Ovary (tissue), 9 donors: Measurements from ENCODE around the gene LHCGR. TPM values are rescaled to one million over a fixed set of nuclear protein-coding genes. Genes with fewer than 3 reads are reported as not detected.

Source experiments
- DNase-seq, 5 donors: peaks; one replicate each; pipeline ENCODE4 v3.0.0-alpha.2; 2019 to 2020
- H3K27ac ChIP-seq, 2 donors: fragments of 200-600 bp; one replicate each; pipeline versions ENCODE4 v1.5.1 to v1.8.0; 2019 to 2022
- H3K27me3 ChIP-seq: fragments of 200-600 bp; one replicate; pipeline ENCODE4 v1.8.0; 2022
- H3K36me3 ChIP-seq: fragments of 200-600 bp; sonication (generic); one replicate; pipeline ENCODE4 v1.5.1; 2019
- H3K4me1 ChIP-seq: one replicate; pipeline ENCODE4 v1.8.1; 2013; ENCODE audit warnings: mild to moderate bottlenecking, moderate library complexity; ENCODE audit not compliant: insufficient read depth
- H3K4me3 ChIP-seq: fragments of 200-600 bp; sonication (generic); one replicate; pipeline ENCODE4 v1.5.1; 2017
- H3K9me3 ChIP-seq, 2 donors: fragments of 200-600 bp in 1 of 2; sonication (generic) in 1 of 2; one replicate each; pipeline versions ENCODE4 v1.5.1 to v1.8.1; 2013 to 2019; ENCODE audit warnings: mild to moderate bottlenecking in 1 of 2, moderate library complexity in 1 of 2
- CTCF ChIP-seq, 3 donors: fragments of 450-650 bp in 2 of 3; fragments of 200-600 bp in 1 of 3; IDR thresholded peaks; one replicate each; pipeline versions ENCODE4 v1.5.1 to v1.8.0; 2016 to 2022; ENCODE audit warnings: antibody characterized with exemption in 3 of 3, mild to moderate bottlenecking in 1 of 3
- EP300 ChIP-seq: sonication (generic); formaldehyde crosslinking; IDR thresholded peaks from one replicate; pipeline ENCODE4 v1.6.1; 2017; ENCODE audit warnings: antibody characterized with exemption
- POLR2A ChIP-seq: fragments of 450-650 bp; IDR thresholded peaks from one replicate; pipeline ENCODE4 v1.6.1; 2017; ENCODE audit warnings: antibody characterized with exemption, mild to moderate bottlenecking, moderate library complexity
- WGBS, 3 donors: extraction: QIAGEN DNeasy Blood & Tissue Kit in 1 of 3; methylation state at CpG; one replicate each; pipeline versions ENCODE4 v1.1.5 to v1.1.7; 2013 to 2017; 5-methylcytosine and 5-hydroxymethylcytosine counted together
- intact Hi-C, 4 donors: fragments of 100-400 bp; cut with DNase I; formaldehyde crosslinking; loops; one replicate each; pipeline versions ENCODE4 v1.11.0 to v1.15.1; 2022 to 2023
- polyA plus RNA-seq, 2 donors: library from polyadenylated mRNA; stranded (reverse); fragments of 200-250 nt in 1 of 2; fragments of 350-450 nt in 1 of 2; fragmentation: Illumina TruSeq in 1 of 2; extraction: RNeasy Lipid Tissue Mini Kit (QIAGEN cat#74804) in 1 of 2; gene quantifications; one replicate each; pipeline ENCODE4 v1.2.3, GENCODE V29; 2013 to 2014
- total RNA-seq, 7 donors: library from RNA; depleted of rRNA in 2 of 7; stranded (reverse); fragments of >200 nt in 2 of 7; fragmentation: NEBNext Ultra II Directional in 3 of 7; extraction: Animal tissue kit (Norgen Biotek cat#: 25700) in 3 of 7; gene quantifications; one replicate each; pipeline versions ENCODE4 v1.1.0 to v1.2.4, GENCODE V29; 2016 to 2023
- donor health status: DM: no; HTN: no; CAD: no; lungs with moderate emphysema.
- donor health status: DM: no; HTN: no; CAD: no.
- donor health status: Bipolar disorder and iron deficiency.
- donor health status: DM: yes; HTN: yes; CAD: no.
- donor health status: DM: no; HTN: no; CAD: no.
- donor health status: DM: yes; HTN: yes; CAD: no.

The LHCGR gene
- total and polyA plus RNA-seq, 9 donors, result 0.35 to 91.2 (median 1.7) TPM

DNA sequence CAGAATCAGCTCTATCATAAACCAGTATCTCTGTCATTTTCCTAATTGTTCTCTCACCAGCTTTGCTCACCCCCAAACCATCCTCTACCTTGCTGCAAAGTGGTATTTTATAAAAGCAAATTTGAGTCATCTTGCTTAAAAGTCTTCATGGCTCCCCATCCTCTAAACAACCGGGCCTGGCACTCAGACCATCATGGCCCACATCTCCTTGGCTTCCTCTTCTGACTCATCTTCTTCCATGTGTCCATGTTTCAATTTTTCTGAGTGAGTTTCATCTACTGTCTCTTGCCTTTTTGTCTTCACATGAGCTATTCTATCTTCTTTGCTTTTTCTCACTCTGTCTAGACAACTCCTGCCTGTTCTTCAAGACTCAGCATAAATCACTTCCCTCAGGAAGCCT is 58.6 kb downstream of the LHCGR start:
- TF ChIP-seq EP300 (no peak), POLR2A (no peak), CTCF (IDR thresholded peaks at IDR 0.05) (no peak)
- Histone ChIP-seq H3K27ac (no peak overlapping the region), H3K27me3 (no peaks in the 10 kb centered on the region), H3K4me1 (no peaks in the 10 kb centered on the region), H3K4me3 (no peak overlapping the region), H3K36me3 (no peaks in the 10 kb centered on the region), H3K9me3 (no peaks in the 10 kb centered on the region)
- no peak for DNase-seq
- 87 to 100% (median 92%) methylated on average over 1 of the region's 1 CpG for WGBS, 3 donors
- intact Hi-C loops, result no loop called here

DNA sequence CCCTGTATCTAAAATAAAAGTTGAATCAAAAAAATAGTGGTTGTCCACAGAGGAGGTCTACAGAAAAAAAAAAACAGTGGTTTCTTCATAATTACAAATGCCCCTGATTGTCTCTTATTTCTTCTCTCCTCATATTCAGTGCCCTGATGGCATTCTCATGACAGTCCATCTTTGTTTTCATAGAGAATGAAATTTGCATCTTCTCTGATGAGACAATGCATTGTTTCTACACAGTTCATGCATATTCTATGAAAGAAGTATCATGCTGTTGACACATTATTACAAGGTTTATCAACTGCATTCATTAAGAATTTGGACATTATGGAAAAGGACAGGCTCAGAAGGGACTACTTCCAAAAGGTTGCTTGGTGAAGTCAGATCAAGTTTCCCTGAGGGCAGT is 59.5 kb downstream of the LHCGR start:
- no peak for DNase-seq
- intact Hi-C loops, result no loop called here
- H3K27ac ChIP-seq, result no peak overlapping the region
- no peaks in the 10 kb centered on the region for H3K27me3 ChIP-seq
- H3K9me3 ChIP-seq, result no peaks in the 10 kb centered on the region
- TF ChIP-seq CTCF (IDR thresholded peaks at IDR 0.05) (no peak), POLR2A (no peak)
- no peaks in the 10 kb centered on the region for H3K36me3 ChIP-seq
- no peaks in the 10 kb centered on the region for H3K4me1 ChIP-seq
- H3K4me3 ChIP-seq, result no peak overlapping the region

DNA sequence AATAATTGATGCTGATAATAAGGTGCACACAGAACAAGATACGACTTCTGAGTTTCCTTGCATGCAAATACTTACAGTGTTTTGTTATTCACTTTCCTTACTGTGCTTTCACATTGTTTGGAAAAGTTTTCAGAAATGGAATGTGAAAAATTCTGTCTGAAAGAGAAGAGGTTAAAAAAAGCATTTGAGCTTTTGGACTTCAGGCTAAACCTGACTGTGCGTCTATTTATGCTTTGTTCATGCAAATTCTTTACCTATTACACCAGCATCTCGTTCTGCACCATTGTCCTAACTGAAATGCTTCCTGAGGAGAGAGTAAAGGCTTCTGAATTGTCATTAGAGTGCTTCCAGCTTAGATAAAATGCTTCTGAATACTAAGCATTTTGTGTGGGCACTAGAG is 61.4 kb downstream of the LHCGR start:
- Histone ChIP-seq H3K27ac (no peak overlapping the region), H3K27me3 (no peaks in the 10 kb centered on the region), H3K4me3 (no peak overlapping the region), H3K9me3 (no peaks in the 10 kb centered on the region), H3K4me1 (no peaks in the 10 kb centered on the region), H3K36me3 (no peaks in the 10 kb centered on the region)
- intact Hi-C loops, result no loop called here
- TF ChIP-seq POLR2A, result no peak
- DNase-seq, result no peak
- 4 to 12% (median 4%) methylated on average over 3 of the region's 3 CpGs for WGBS, 3 donors

DNA sequence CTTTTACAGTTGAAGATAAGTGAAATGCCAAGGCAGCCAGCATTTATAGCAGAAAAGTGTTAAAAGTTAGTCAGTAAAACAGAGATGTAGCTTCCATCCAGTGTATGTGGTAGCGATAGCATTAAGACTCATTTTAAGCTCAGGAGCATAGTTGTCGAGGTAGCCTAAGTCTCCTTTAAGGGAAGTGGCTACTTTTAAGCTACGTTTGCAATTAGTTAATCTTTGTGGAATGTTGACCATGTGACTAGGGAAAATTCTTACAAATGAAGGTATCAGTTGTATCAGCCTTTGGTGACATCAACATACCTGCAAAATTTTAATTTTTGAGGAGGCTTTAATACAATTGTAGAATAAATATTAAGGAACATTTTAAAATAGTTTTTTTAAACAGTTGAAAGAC is 61.9 kb downstream of the LHCGR start:
- no peak for TF ChIP-seq CTCF (IDR thresholded peaks at IDR 0.05)
- no peak for TF ChIP-seq EP300
- TF ChIP-seq POLR2A, result no peak
- intact Hi-C loops, result no loop called here
- H3K4me3 ChIP-seq, result no peak overlapping the region
- no peak overlapping the region for H3K27ac ChIP-seq
- no peaks in the 10 kb centered on the region for H3K36me3 ChIP-seq
- no peaks in the 10 kb centered on the region for H3K4me1 ChIP-seq
- 50 to 58% (median 54%) methylated on average over 3 of the region's 3 CpGs for WGBS, 3 donors
- no peak for DNase-seq
- no peaks in the 10 kb centered on the region for H3K27me3 ChIP-seq
- no peaks in the 10 kb centered on the region for H3K9me3 ChIP-seq

GRCh38 chr2:48693066-48693465 is 62.5 kb downstream of the LHCGR start:
- Histone ChIP-seq H3K27ac (no peak overlapping the region), H3K36me3 (no peaks in the 10 kb centered on the region), H3K4me3 (no peak overlapping the region), H3K4me1 (no peaks in the 10 kb centered on the region), H3K9me3 (no peaks in the 10 kb centered on the region), H3K27me3 (no peaks in the 10 kb centered on the region)
- intact Hi-C loops, result no loop called here
- no peak for DNase-seq
- TF ChIP-seq CTCF (IDR thresholded peaks at IDR 0.05) (no peak), EP300 (no peak), POLR2A (no peak)
- WGBS, 3 donors, result 85 to 91% (median 88%) methylated on average over 4 of the region's 4 CpGs
